UCSD-AML1 (cell line): ENCODE measurements around the gene CST7.
"Not testable (repeated sequence)": the region's sequence is repeated elsewhere in the genome, so short reads cannot be mapped to it uniquely, and the experiment has no call there.

Source experiments
- DNase-seq: peaks from one replicate; lab custom pipeline; 2025; ENCODE audit not compliant: unreplicated experiment; lab: John Stamatoyannopoulos, UW

The CST7 gene

DNA sequence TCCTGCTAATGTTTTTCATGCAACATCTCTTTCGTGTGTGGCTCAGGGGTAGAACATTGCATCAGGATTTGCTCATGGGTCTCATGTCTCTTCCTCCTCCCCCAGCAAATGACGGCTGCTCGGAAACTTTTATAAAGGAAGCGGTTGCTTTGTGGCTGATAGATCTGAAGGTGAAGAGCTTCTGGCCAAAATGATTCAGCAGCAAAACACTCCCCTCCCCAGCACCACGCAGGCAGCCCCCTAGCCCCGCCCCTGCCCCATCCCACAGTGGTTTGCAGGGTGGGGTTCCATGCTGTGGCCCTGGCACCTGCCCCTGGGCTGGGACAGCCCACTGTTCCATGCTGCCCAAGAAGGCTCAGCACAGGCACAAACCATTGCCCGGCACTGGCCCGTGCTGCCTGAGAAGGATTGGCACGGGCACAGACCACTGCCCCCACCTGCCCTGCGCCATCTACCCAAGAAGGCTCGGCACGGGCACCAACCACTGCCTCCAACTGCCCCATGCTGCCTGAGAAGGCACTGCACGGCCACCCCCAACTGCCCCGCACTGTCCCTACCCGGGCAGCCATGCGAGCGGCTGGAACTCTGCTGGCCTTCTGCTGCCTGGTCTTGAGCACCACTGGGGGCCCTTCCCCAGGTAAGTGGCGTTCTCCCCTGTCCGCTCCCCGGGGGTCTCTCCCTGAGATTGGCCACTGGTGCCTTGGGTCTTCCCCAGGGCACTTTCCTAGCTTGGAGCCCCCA, at the start of gene CST7:
Gene CST7, plus strand, starts transcription at position 331 of the 741 bp plus-strand sequence. Its CDS starts 237 bp downstream, at position 568.
- DNase-seq = peak; percentile 89

- DNase-seq = no peak
These were observed 42.3 kb upstream of the CST7 start for GRCh38 chr20:24906806-24907205.

DNA sequence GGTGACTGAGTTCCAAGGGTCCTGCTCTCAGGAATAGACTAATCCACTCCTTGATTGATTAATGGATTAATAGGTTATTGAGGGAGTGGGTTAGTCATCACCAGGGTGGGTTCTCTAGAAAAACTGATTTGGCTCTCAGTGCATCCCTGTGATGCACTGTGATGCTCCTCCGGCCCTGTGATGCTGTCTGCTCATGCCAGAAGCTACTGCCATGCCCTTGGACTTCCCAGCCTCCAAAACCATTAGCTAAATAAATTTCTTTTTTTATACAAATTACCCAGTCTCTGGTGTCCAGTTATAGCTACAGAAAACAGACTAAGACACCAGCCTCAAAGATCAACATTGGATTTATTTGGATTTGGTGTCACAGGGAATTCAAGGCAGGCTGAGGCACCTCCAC, 40.4 kb upstream of the CST7 start:
- no peak for DNase-seq

DNA sequence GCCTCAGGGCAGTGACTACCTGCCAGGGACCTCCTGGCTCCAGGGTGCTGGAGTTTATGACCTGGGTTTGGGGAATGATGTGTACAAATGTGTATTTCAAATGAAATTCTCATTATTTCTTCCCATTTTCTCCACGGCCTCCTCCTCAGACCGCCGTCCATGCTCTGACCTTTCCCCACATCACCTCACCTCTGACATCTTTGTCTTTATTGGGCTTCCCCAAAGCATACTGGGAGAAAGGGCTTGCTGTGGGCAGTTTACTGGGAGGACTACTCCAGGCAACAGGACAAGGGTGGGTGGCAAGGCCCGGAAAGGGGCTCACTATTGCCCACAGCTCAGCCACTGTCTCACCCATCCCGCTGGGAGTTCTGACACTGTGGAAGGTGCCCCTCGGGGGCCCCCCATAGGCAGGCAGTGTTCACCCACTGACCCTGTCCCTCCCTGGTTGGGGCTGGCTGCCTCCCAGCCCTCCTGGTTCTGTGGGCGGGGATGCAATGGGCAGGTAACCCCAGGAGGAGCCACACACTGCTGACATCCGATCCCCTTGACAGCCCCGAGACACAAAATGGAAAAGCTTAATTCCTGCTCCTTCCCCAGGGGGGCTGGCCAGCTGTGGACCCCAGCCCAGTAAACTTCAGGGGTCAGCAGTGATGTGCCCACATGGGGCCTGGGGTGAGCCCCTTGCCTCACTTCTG, 39.8 kb upstream of the CST7 start:
- no peak for DNase-seq

GRCh38 chr20:24909861-24910260, 39.2 kb upstream of the CST7 start:
- no peak for DNase-seq

- no peak for DNase-seq
These were observed 38.6 kb upstream of the CST7 start for GRCh38 chr20:24910461-24910860.

GRCh38 chr20:24911461-24911860, 37.6 kb upstream of the CST7 start:
- no peak for DNase-seq

DNA sequence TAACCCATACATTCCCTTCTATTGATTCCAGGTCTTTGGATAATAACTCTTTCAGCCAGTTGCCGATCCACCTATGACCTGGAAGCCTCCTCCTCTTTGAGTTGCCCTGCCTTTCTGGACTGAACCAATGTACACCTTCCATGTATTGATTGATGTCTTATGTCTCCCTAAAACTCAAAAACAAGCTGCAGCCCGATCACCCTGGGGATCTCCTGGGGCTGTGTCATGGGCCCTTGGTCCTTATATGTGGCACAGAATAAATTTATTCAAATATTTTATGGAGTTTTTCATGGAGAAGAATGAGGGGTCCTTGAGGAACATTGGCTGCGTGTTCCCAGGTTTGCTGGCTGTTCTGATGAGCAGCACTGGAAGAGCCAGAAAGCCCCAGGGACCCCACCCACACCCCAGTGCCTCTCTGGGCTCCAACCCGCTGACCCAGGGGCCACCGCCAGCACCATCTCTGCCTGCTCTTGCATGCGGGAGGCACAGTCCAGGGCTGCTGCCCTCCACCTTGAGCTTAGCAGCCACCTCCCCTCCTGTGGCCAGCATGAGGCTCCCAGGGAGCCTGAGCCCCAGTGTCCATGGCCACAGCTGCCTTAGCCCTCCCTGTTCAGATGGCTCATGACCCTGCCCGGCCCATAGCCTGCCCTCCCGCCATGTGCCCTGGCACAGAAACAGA, 36.5 kb upstream of the CST7 start:
- no peak for DNase-seq

- DNase-seq = no peak
These were observed 35.9 kb upstream of the CST7 start for GRCh38 chr20:24913076-24913628.

GRCh38 chr20:24914388-24915241, 34.5 kb upstream of the CST7 start:
- DNase-seq = no peak

- DNase-seq = no peak
These were observed 33.6 kb upstream of the CST7 start for GRCh38 chr20:24915440-24915839.

DNA sequence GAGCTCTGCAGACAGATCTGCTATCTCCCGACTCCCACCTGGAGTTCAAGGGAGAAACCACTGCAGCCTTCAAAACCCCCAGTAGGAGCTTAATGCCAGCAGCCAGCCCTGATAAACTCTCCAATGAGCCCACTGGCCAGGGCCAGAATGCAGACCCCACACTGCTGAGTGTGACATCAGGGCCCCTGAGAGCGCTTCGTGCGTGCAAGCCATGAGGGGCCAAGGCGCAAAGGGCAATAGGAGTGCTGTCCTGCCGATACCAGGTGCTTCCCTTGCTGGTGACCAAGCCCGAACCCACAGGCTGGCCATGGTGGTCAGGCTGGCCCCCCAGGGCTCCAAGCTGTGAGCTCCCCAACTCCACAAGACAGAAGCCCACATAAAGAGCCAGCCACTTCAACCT, 33.2 kb upstream of the CST7 start:
- no peak for DNase-seq

DNA sequence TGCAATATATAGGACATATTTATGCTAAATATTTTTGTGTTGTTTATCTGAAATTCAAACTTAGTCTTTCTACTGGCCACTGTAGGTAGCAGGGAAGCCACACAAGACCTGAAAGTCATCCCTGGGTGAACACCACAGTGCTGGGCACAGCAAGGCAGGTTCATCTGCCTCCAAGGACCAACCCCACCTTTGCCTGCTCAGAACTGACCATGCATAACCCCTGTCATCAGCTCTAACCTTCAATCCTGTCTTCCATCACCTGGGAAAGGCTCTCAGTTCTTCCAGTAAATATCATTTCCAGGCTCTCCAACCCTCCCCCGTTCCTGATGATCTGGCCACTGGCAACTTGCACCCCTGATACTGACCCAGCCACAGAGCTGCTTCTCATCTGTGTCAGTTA, 32.7 kb upstream of the CST7 start:
- no peak for DNase-seq

DNA sequence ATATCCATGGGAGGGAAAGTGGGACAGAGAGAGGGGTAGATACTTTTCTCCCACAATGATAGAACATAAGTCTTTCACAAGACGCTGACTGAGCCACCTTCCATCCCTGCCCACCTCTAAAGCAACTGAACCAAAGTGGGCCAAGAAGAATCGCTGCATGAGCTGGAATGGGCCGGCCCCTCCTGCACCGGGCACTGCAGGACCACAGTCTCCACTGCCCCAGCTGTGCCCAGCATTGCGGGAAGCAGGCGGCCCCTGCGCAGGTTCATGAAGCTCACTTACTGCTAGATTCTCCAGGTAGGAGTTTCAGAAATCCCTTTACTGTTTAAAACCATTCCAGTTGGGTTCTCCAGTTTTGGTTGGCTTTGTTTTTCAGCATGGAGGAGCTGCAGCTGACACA, 32.0 kb upstream of the CST7 start:
- DNase-seq = no peak

GRCh38 chr20:24917797-24918578, 31.1 kb upstream of the CST7 start:
- DNase-seq = peak; percentile 79

- DNase-seq = no peak
These were observed 30.2 kb upstream of the CST7 start for GRCh38 chr20:24918579-24919566.

GRCh38 chr20:24919665-24920064, 29.4 kb upstream of the CST7 start:
- DNase-seq = not testable (repeated sequence)

- DNase-seq = not testable (repeated sequence)
These were observed 28.4 kb upstream of the CST7 start for GRCh38 chr20:24920706-24921105.

DNA sequence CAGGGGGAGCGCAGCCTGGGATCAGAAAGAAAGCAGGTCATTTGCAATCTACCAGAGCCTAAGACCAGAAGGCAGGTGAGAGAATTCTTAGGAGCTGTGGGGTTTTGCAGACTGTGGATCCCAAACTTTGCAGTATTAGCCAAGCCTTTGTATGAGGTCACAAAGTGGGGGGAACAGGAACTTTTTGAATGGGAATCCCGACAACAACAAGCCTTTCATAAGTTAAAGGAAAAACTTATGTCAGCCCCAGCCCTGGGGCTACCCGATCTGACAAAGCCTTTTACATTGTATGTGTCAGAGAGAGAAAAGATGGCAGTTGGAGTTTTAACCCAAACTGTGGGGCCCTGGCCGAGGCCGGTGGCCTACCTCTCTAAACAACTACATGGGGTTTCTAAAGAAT, 19.8 kb upstream of the CST7 start:
- not testable (repeated sequence) for DNase-seq
